Stimulated activated CD8-positive, alpha-beta memory T cell treated with anti-CD3 and anti-CD28 coated beads, Interleukin-12 subunit alpha, Interleukin-12 subunit beta, amount 100 ng/mL, for 4 hours (primary cell): ENCODE data around the gene IRS1.
A peak's percentile ranks its signal among the peaks of the same experiment; 100 is the strongest.

Experiments used
- DNase-seq: peaks from one replicate; pipeline ENCODE4 v3.0.0-alpha.2; 2020; ENCODE audit warnings: low read depth

Gene IRS1

DNA sequence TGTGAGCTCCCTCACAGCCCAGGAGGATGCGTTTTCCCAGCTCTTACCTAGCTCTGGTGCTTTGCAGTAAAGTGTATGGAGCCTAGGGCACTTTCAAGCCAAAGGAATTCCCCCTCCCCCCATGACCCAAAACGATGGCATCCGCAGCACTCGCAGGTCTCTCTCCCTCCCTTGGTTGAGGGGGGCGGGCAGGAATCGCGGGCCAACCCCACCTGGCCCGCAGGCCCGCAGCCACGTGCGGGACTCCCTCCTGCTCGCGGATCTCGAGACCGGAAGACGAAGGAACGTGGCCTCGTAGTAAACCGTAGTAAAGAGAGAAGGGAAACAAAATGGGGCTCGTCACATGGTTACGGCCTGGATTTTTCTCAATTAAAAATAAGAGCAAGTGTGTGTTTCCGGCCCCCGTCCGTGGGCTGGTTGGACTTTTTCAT lies 8.5 kb downstream of the IRS1 start:
- DNase-seq: peak; percentile 42

DNA sequence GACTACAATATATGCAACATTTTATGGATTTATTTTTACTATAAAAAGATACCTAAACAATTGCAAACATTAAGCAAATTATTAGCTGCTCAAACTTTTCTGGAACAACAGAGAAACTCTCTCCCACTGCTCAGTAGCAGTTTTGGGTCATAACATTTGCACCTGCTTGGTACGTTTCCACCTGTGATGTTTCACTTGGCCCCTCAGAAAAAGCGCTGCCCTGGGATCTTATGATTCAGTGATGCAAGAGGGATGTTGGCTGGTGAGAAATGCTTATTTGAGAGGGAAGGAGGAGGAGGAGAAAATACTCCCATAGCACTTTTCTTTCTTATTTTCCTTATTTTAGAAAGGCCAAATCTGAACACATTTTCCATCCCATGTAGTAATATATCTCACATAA lies 9.2 kb downstream of the IRS1 start:
- DNase-seq: no peak

DNA sequence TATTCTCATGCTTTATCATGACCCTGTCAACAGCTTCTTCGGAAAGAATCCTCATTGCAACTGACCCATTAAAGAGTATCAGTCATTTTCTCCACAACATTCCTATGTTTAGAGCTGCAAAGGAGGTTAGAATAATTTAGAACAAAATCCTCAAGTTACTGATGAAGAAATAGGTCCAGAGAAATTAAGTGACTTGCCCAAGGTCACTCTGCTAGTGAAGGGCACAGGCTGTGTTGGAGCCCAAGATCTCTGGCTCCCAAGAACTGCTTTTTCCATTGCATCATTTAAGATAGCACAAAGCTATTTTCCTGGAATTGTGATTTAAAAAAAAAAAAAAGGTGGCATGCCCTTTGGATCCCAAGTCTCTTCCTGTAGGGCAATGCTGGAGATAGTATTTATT lies 9.6 kb downstream of the IRS1 start:
- no peak for DNase-seq

DNA sequence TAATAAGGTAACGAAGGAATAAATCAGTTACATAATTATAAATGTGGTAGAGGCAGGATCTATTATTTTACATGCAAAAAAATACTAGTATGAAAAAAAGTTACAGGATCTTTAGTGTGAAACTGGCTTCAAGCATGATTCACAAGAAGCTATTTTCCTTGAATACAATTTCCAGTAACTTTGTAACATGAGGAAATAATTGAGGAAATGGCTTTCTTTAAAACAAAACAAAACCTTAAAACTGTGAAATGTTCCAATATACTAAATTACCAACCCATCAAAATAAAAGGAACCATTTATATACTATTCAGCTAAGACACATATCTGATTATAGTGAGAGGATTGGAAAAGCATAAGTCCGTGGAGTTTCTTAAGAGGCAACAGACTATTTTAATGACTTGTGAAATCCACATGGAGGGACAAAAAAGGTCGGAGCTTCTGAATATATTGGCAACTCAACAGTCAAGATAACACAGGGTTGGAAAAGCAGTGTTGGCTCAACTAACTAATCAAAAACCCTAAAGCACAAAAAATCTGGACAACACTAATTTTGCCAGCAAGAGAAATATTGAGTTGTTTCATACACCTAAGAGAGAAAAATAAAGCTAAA lies 10.6 kb downstream of the IRS1 start:
- DNase-seq: no peak

DNA sequence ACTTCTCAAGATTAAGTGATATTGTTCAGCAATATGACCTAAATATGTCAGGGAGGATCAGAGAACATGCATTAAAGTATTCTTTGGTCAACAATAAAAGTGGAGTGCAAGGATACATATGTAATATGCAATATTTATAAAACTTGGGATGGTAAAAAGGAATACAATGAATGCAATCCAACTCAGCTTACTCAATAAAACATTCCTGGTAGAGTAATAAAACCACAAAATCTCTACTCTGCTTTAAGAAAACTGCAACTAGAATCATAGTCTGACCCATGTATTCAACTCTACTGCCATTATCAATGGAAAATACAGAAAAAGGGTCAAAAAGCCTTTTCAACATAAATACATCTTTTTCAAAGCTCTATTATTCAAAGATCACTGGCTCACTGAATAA lies 11.6 kb downstream of the IRS1 start:
- DNase-seq: no peak

DNA sequence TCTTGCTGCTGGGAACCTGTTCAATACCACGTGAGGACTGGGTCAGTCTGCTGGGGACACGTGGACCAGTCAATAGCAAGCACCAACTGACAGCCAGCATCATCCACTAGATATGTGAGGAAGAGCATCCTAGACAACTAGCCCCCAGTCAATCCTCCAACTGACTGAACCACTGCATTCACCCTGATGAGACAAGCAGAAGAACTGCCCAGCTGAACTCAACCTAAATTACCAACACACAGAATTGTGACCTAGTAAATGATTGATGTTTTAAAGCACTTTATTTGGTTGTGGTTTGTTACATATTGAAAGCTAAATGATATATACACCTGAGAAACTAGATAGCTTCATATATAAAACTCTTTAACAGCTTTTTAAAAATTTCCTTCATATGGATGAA lies 15.7 kb downstream of the IRS1 start:
- no peak for DNase-seq

DNA sequence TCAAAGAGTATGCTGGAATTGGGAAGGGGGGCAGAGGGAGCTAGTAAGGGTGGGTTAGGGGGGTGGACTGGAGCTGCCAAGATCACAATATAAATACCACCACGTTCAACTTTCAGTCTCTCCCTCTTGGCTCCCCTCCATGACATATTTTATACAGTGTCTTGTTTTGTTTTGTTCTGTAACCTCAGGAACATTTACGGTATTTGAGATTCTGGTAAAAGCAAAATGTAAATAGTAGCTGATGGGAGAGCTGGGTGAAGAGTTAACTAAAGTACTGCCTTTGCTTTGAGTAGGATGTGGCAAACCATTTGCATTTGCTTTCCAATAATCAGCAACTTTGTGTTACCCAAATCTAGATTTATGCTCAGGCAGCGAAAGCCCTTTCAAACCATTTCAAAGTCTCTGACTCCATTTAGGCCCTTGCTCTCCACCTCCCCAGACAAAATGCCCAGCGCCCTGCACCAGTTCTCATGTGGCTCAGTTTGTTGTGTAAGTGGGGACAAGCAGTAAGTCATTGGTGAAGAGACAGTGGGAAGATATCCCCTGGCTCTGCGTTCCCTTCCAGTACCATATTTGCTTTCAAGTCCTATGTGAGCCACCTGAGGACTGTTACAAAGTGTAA lies 17.4 kb downstream of the IRS1 start:
- DNase-seq: no peak

DNA sequence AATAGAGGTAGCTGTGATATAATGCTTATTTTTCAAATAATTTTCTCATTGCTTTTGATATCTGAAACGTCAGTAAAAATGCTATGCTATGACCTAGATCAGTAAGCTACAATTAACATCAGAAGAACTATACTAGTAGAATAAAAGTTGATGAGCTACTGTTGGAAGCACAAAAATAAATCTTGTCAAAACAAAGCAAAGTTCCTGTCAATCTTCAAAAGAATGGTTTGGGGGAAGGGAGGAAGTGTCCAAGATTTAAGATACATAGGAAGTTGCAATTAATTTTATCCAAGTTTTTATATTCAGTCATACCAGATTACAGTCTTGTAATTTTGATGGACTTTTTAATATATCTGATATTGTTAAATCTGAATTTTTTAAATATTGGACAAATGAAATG lies 19.2 kb downstream of the IRS1 start:
- DNase-seq: no peak

DNA sequence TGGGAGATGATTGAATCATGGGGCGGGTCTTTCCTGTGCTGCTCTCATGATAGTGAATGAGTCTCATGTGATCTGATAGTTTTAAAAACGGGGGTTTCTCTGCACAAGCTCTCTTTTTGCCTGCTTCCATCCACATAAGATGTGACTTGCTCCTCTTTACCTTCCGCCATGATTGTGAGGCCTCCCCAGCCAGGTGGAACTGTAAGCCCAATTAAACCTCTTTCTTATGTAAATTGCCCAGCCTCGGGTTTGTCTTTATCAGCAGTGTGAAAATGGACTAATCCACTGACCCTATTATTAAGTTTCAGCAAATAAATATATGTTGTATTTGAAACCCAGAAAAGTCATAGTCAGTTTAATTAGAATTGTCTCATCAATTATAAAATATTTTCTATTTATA lies 22.0 kb downstream of the IRS1 start:
- DNase-seq: no peak

DNA sequence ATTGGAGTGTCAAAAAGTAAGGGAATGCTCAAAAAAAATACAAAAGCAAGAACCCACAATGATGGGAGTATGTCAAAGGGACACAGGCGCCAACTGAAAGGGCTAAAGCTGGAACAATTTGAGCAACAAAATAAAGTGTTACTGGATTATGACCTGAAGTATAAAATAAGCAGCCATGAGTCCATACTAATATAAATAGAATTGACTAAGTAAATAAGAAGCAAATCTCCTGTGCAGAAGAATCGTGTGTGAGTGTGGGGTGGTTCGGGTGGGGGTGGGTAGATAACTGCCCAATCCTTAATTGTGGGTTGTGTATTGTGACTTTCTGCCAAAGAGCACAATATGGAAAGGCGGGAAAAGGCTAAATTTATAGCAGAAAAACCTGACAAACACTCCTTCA lies 23.5 kb downstream of the IRS1 start:
- DNase-seq: no peak

DNA sequence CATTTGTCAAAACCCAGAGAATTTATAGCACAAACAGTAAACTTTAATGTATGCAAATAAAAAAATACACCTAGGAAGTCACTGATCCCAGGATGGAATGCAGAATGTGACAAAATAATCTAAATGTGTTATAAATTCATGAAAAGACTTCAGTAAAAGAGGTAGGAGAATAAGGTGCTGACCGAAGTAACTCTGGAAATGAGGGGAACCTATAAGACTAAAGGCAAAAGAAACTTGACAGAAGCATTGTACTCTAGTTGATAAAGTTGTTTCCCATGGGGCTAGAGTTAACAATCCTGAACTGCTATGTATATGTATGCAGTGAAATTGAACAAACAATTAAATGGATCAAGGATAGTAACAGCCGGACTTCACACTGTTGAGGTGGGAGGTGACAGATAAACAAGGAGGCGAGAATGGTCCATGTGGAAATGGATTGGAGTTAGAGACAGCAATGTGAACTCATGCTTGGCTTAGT lies 24.5 kb downstream of the IRS1 start:
- DNase-seq: no peak

DNA sequence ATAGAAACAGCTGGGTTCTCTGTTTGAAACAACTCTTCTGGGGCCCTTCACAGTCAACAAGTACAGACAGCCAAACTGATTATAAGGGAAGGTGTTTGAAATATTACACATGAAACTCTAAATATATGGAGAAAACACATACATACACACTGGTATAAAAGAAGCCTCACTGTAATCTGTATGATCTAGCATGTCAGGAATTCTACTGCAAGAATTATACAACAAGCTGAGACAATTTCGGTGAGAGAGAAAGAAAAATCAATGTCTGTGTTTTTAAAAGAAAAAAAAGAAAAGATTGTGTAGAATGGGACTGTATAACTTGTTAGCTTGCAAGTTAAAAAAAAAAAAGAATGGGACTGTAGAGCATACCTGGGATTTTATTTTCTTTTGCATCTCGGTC lies 26.3 kb downstream of the IRS1 start:
- no peak for DNase-seq

DNA sequence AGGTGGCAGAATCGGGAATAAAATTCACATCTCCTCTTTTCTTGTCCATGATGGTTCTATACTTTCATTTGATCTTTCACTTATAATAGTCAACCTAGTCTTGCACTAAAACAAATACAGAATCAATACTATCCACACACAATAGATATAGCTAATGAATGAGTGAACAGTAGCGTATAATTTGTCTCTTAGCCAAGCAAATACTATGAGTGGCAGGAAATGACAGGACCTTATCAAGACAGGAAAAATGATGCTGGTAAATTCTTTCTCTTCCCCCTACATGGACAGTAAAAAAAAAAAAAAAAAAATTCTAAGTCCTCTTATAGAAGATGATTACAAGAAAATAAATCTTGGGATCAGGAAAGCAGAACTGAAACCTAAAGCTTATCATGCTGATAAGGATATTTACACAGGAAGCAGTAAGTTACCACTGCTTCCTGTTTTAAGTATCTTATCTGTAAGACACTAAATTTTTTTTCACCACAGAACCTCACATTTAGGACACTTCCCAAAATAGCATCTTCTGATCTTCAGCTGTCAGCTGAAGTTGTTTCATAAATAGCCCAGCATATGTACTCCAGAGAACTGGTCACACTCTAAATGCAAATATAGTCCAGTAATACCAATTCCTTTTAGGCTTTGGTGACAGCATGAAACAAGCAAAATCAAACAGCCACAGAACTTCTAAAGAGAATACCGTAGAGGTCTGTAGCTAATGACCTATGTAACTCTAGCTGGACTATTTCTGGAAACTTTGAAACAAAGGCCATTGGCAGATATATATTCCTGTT lies 27.0 kb downstream of the IRS1 start:
- DNase-seq: no peak

DNA sequence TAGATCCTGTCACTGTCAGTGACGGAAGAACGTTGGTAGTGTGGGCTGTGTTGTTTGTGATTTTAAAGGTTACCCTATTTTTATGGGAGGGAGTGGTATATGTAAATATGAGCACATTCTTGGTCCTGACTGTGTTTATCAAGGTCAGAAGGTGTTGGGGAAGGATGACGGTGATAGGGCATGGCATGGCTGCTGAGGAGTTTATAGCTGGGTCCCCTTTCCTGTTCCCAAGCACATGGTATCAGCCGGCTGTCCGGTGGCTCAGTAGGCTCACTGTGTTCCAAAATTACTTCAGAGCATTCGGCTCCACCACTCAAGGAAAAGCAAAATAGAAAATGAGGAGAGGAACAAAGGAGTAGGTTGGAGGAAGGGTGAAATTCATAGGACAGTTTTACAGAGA lies 28.6 kb downstream of the IRS1 start:
- no peak for DNase-seq

DNA sequence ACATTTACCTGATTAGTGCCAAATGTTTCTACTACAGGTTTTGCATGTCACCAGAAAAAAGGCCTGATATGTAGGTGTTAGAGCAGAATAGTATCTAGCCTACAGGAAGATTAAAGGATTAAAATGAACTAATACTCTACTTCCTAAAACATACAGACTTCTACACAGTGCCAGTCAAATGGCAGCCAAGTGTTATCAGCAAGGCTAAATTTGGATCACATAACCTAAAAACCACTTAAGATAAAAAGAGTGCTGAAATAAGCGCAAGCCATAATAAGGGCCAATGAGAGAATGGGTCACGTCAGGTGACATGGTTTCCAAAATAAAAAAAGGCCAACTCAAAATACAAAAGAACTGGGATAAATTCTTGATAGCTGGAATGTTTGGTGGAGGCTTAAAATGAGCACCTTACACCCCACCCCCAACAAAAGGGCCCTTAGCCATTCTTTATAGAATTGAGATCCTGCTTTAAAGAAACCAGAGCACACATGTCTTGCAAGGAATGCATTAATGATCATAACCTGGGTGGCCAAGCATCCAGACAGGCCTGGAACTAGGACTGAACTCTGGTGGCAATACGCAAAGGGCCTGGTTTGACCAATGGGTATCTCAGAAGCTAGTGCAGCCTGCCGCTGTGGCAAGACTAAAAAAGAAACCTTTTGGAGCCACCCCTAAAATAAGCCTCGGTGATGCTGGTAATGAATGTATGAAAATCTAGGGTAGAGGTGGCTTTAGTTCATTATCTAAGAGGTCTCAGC lies 32.4 kb downstream of the IRS1 start:
- no peak for DNase-seq

DNA sequence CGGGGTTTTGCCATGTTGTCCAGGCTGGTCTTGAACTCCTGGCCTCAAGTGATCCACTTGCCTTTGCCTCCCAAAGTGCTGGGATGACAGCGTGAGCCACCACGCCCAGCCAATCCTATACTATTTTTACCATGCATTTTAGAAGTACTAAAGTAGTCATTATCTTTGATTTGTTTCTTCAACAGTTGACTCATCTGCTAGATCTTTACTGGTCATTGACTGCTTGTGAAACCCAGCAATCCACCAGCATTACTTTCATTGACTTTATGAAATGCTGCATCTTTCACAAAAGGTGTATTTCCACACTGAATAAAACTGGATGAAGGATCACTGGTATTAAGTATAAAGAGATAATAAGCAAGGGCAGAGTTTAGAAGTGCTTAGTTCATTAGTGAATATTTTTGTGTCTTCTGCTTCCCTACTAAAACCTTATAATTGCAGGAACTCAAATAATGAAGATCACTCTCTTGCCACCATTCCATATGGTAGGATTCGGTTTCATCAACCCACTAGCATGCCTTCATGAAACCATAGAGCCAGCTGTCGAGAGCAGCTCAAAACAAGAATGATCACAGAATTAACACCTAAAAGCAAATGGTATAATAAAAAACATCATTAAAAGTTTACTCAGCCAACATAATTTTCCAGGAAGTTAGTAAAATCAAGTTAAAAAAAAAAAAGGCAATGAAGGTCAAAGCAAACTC lies 33.1 kb downstream of the IRS1 start:
- DNase-seq: no peak

DNA sequence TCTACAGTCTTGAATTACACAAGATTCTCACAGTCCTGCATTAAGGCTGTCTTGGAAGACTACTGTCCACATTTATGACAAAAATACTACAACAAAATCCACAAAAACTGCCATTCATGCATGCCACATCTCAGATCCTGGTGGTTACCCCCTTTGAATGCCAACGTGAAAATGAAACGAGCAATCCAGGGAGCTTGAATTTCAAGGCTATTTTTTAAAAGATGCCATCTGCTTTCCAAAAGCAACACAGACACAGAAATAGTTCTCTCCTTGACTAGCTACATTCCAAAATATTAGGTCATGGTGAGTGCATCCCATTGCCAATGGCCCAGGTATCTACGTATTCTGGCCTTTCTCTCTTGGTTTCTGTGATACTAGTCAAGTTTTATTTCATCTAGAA lies 36.3 kb downstream of the IRS1 start:
- DNase-seq: no peak

DNA sequence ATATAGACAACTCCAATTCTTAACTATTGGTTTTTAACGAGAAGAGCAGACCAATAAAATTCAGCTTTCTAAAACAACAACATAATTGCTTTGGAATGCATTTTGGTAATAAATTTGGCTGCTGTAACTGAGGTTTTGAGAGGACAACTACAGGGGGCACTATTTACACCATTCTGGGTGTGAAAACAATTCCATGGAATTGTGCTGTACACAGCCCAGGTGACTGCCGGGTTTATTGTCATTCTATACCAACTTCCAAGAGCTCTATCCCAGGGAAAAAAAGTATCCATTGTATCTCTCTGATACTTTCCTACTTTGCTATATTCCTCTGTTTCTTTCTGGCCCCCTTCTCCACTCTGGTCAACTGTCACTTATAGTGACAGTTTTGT lies 38.4 kb downstream of the IRS1 start:
- no peak for DNase-seq

DNA sequence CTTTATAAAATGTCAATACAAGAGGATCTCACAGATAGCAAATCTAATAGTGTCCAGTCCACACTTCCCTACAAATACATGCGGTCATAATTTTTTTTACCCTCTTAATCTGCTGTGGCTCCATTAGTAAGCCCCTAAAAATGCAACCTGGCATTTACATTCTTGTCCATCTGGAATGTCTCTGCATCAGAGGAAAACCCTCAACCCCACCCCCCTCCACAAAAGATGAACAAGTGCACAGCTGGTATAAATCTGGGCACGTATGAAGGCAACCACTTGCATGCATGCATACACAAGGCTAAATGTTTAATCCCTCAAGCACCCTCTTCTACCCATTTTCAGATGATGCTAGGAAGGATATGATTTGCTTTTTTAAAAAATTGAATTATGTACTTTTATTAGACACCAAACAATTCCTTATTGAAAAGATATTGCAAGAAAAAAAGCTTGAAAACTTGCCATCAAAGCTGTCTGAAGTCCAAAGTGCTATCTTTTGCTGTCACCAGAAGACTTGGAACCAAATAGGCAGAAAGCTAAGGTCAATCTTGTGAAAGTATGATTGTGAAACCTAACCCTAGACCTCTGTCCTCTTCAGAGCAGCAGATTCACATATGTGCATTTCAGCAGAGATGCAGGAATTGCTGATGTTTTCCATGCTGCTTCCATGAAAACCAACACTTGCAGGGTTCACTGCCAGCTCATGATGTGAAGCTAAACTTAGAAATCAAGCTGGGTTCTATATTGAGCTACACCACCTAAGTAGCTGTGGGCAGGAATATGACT lies 39.0 kb downstream of the IRS1 start:
- no peak for DNase-seq

DNA sequence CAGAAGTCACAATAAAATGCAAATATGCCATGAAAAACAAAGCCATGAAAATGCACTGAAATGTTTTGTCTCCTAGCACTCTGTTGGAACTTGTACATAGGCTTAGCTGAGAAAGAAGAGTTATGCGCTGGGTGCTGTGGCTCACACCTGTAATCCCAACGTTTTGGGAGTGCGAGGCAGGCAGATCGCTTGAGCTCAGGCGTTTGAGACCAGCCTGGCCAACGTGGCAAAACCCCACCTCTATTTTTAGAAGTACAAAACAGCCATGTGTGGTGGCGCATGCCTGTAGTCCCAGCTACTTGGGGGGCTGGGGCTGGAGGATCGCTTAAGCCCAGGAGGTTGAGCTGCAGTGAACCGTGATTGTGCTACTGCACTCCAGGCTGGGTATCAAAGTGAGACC lies 39.9 kb downstream of the IRS1 start:
- DNase-seq: no peak

DNA sequence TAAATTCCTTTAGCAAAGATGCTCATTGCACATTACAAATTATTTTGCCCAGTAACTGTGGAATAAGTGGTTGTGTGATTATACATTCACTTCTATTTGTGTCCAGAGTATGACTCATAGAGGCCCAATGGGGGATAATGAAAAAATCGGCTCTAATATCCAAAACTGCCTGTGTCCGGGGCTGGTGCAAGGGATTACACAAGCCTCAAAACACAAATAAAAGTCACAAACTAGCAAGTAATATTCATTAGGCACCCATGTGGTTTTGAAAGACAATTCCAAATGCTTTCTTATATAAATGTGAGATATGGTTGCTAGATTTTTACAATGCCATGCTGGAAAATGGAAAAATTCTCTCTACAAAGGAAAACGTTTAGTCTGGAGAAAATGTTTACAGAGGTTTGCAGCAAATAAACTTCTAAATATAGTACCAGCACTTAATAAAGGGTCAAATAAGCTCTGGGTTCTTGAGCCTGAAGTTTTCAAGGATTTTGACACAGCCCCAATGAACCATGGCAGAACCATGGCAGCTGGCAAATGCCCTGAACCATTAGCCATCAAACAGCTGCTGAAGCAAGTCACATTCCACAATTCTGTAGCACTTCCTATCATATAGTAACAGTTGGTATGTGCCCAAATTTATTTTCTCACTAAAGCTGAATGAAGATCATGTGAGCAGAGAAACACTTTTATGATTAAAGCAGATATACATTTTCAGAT lies 40.5 kb downstream of the IRS1 start:
- DNase-seq: no peak
